HCT116 (cell line): ENCODE data around the gene PSMA7. TPM values are rescaled to one million over a fixed set of nuclear protein-coding genes. Genes with fewer than 3 reads are reported as not detected.

Source experiments
- ATAC-seq: fragments of 200-7000 bp; cut with Tn5 transposase; 2 replicates; pipeline ENCODE4 v1.9.1; 2020; ENCODE audit warnings: mild to moderate bottlenecking, moderate library complexity
- BruUV-seq: library from RNA; stranded (reverse); fragments of 400-500 nt; replicated peaks from 2 replicates; lab custom pipeline; 2021; lab: Mats Ljungman, UMichigan
- CTCF ChIA-PET: fragments of 300-600 bp; sonication (Branson Sonifier 250); formaldehyde crosslinking; loops from one replicate; lab custom pipeline; 2021; ENCODE audit warnings: antibody characterized with exemption; lab: Charles Lee
- POLR2A ChIA-PET: fragments of 300-600, 350-600 bp; sonication (Branson Sonifier 250); formaldehyde crosslinking; loops from one replicate; lab custom pipeline; 2021; ENCODE audit warnings: antibody characterized with exemption; lab: Charles Lee
- RAD21 ChIA-PET, 2 experiments: fragments of 300-600 bp; sonication (Branson Sonifier 250); formaldehyde crosslinking; loops; one replicate each; lab custom pipeline; 2023; ENCODE audit warnings: low total read pairs in 2 of 2; ENCODE audit not compliant: uncharacterized antibody in 2 of 2, unreplicated experiment in 2 of 2, low non-redundant PET in 1 of 2; lab: Charles Lee
- DNase-seq: peaks from one replicate; pipeline ENCODE4 v3.0.0-alpha.2; 2010; ENCODE audit warnings: low read depth, low spot score
- H2AFZ ChIP-seq: fragments of 200-600 bp; shearing (Covaris generic), sonication (generic); 2 replicates; pipeline ENCODE4 v1.6.1; 2017; ENCODE audit warnings: low read depth, mixed run types, mixed read lengths, antibody characterized with exemption, low read length; ENCODE audit not compliant: poor library complexity, severe bottlenecking
- H3K27ac ChIP-seq: 2 replicates; pipeline ENCODE4 v1.5.1; 2012; ENCODE audit warnings: low read depth, low read length
- H3K27me3 ChIP-seq: fragments of 200-600 bp; sonication (generic); 2 replicates; pipeline ENCODE4 v1.6.1; 2016; ENCODE audit warnings: mixed run types, low read length, mixed read lengths; ENCODE audit not compliant: insufficient read depth
- H3K36me3 ChIP-seq, 2 experiments: fragments of 200-500 bp in 1 of 2; fragments of 200-600 bp in 1 of 2; sonication (Bioruptor generic) in 1 of 2; sonication (generic) in 1 of 2; 2 replicates each; pipeline versions ENCODE4 v1.5.1 to v1.6.1; 2014 to 2016; ENCODE audit warnings: low read length in 2 of 2, inconsistent platforms in 1 of 2, mixed read lengths in 1 of 2, mixed run types in 1 of 2; ENCODE audit not compliant: insufficient read depth in 2 of 2, control insufficient read depth in 1 of 2
- H3K4me1 ChIP-seq, 2 experiments: fragments of 200-600 bp in 1 of 2; sonication (generic) in 1 of 2; 2 replicates each; pipeline versions ENCODE4 v1.5.1 to v1.6.1; 2012 to 2017; ENCODE audit warnings: low read length in 2 of 2, inconsistent platforms in 1 of 2, mild to moderate bottlenecking in 1 of 2, mixed read lengths in 1 of 2, mixed run types in 1 of 2, moderate library complexity in 1 of 2; ENCODE audit not compliant: insufficient read depth in 2 of 2, control insufficient read depth in 1 of 2
- H3K4me2 ChIP-seq: fragments of 200-600 bp; sonication (generic); 2 replicates; pipeline ENCODE4 v1.6.1; 2017; ENCODE audit warnings: mixed run types, low read length, mixed read lengths
- H3K4me3 ChIP-seq, 2 experiments: fragments of 200-600 bp in 1 of 2; sonication (generic) in 1 of 2; replicated peaks in 1 of 2; 2 replicates each; pipeline ENCODE4 v1.5.1; 2011 to 2016; ENCODE audit warnings: low read length in 2 of 2, control low read depth in 1 of 2, low read depth in 1 of 2, mild to moderate bottlenecking in 1 of 2, mixed read lengths in 1 of 2, mixed run types in 1 of 2
- H3K79me2 ChIP-seq: fragments of 200-600 bp; sonication (generic); 2 replicates; pipeline ENCODE4 v1.6.1; 2017; ENCODE audit warnings: mild to moderate bottlenecking, mixed run types, low read length, moderate library complexity, mixed read lengths; ENCODE audit not compliant: insufficient read depth
- H3K9ac ChIP-seq: fragments of 200-600 bp; sonication (generic); 2 replicates; pipeline ENCODE4 v1.6.1; 2016; ENCODE audit warnings: low read length, mixed read lengths
- H3K9me2 ChIP-seq: fragments of 200-600 bp; sonication (generic), shearing (Covaris generic); 2 replicates; pipeline ENCODE4 v1.6.1; 2017; ENCODE audit warnings: mixed run types, mild to moderate bottlenecking, moderate library complexity; ENCODE audit not compliant: insufficient read depth
- H3K9me3 ChIP-seq, 2 experiments: fragments of 200-500 bp in 1 of 2; fragments of 200-600 bp in 1 of 2; sonication (Bioruptor generic) in 1 of 2; sonication (generic) in 1 of 2; 2 replicates each; pipeline ENCODE4 v1.6.1; 2014 to 2017; ENCODE audit warnings: low read length in 2 of 2, mixed read lengths in 2 of 2, inconsistent platforms in 1 of 2, low read depth in 1 of 2, mild to moderate bottlenecking in 1 of 2, mixed run types in 1 of 2, moderate library complexity in 1 of 2; ENCODE audit not compliant: control insufficient read depth in 1 of 2, insufficient read depth in 1 of 2
- H4K20me1 ChIP-seq: fragments of 200-600 bp; sonication (generic), shearing (Covaris generic); 2 replicates; pipeline ENCODE4 v1.6.1; 2017; ENCODE audit warnings: mixed run types, mild to moderate bottlenecking, moderate library complexity; ENCODE audit not compliant: insufficient read depth
- CBX3 ChIP-seq: IDR thresholded peaks from 2 replicates; pipeline ENCODE4 v1.6.1; 2012; ENCODE audit warnings: low read depth
- CEBPB ChIP-seq: IDR thresholded peaks from 2 replicates; pipeline ENCODE4 v1.6.1; 2012; ENCODE audit warnings: low read depth
- POLR2AphosphoS5 ChIP-seq: IDR thresholded peaks from 2 replicates; pipeline ENCODE4 v1.6.1; 2011; ENCODE audit warnings: mild to moderate bottlenecking, low read depth, low read length, moderate library complexity
- SIN3A ChIP-seq: IDR thresholded peaks from 2 replicates; pipeline ENCODE4 v1.6.1; 2012; ENCODE audit warnings: low read depth
- ZBTB33 ChIP-seq: IDR thresholded peaks from 2 replicates; pipeline ENCODE4 v1.6.1; 2011; ENCODE audit warnings: mild to moderate bottlenecking, low read length, moderate library complexity; ENCODE audit not compliant: insufficient replicate concordance; ENCODE audit errors: extremely low read depth
- ZNF274 ChIP-seq: fragments of 200-500 bp; sonication (Bioruptor generic); IDR thresholded peaks from 2 replicates; pipeline ENCODE4 v1.6.1; 2014; ENCODE audit warnings: mild to moderate bottlenecking, low read depth, low read length, inconsistent platforms
- intact Hi-C: fragments of 100-400 bp; cut with micrococcal nuclease; formaldehyde crosslinking; loops from 2 replicates; pipeline ENCODE4 v1.10.0; 2022
- total RNA-seq: library from RNA; stranded (reverse); gene quantifications from one replicate; pipeline ENCODE4 v1.2.1, GENCODE V29; 2021; ENCODE audit not compliant: unreplicated experiment

Gene PSMA7
- total RNA-seq, 1 experiment from 2014 or later, result 364 TPM

- RAD21 ChIA-PET, result no interaction called here
Observed at GRCh38 chr20:62157387-62158087, 14.3 kb upstream of the PSMA7 start.

More at GRCh38 chr20:62157387-62158087, 14.3 kb upstream of the PSMA7 start:
- intact Hi-C loops, result loop anchor here (1.0 kb wide), 1 partner anchor 146 kb away; no protein-coding TSS in a partner anchor
- H3K36me3 ChIP-seq, result peaks cover 5 to 24% of the 10 kb centered on the region in 2 experiments; a peak in 2 of 4 replicates
- no peak overlapping the region for H3K9ac ChIP-seq
- H3K79me2 ChIP-seq, result peaks cover 86% of the 10 kb centered on the region
- H3K27me3 ChIP-seq, result no peaks in the 10 kb centered on the region
- no peak overlapping the region for H3K4me3 ChIP-seq
- CTCF ChIA-PET, result interaction anchor here (1.4 kb wide), 1 partner anchor 146 kb away, joined by 8 read pairs; no protein-coding TSS in a partner anchor
- BruUV-seq, result no TSS peak
- no peaks in the 10 kb centered on the region for H3K9me2 ChIP-seq
- H4K20me1 ChIP-seq, result peaks cover 3% of the 10 kb centered on the region; the same call in 1 of the 2 replicates
- H3K9me3 ChIP-seq, result no peaks in the 10 kb centered on the region
- peak overlapping the region; percentile 47 for H3K4me2 ChIP-seq
- no peak overlapping the region for H2AFZ ChIP-seq
- peaks cover 50 to 72% of the 10 kb centered on the region in 2 experiments for H3K4me1 ChIP-seq
- POLR2A ChIA-PET, result no interaction called here
- no peak for DNase-seq
- TF ChIP-seq POLR2AphosphoS5 (no peak), CBX3 (no peak), ZBTB33 (no peak), SIN3A (no peak), CEBPB (no peak), ZNF274 (no peak)
- ATAC-seq, result no peak
- peak overlapping the region; percentile 28; the same call in 1 of the 2 replicates for H3K27ac ChIP-seq
